ENCODE measurements around the gene POLD2.

POLD2 gene

DNA sequence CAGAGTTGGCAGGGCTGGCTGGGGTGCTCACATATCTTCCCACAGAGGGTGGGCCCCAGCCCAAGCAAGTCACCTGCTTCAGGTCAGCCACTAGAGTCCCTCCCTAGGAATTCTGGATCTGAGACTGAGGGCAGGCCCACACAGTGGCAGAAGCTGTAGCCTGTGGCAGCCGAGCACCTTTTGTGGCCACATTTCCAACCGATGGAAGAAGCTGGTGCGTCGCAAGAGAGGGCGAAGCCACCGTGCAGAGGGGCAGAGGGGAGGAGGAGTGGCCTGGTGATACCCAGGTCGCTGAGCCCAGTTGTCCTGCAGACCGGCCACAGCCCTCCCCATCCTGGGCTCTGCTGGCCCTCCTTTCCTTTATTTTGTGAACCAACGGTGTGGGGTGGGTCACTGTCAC, 46.3 kb downstream of the POLD2 start:
- Histone ChIP-seq H3K4me2 (ENCODE audit: low read length) (no peak overlapping the region), H3K4me1 (ENCODE audit: control insufficient read depth, low read length) (peaks cover 37% of the 10 kb centered on the region), H3F3A (ENCODE audit: control insufficient read depth, insufficient read depth) (0 out of 2 replicates have a peak, but pooled peaks cover 2% of the 10 kb centered on the region)

DNA sequence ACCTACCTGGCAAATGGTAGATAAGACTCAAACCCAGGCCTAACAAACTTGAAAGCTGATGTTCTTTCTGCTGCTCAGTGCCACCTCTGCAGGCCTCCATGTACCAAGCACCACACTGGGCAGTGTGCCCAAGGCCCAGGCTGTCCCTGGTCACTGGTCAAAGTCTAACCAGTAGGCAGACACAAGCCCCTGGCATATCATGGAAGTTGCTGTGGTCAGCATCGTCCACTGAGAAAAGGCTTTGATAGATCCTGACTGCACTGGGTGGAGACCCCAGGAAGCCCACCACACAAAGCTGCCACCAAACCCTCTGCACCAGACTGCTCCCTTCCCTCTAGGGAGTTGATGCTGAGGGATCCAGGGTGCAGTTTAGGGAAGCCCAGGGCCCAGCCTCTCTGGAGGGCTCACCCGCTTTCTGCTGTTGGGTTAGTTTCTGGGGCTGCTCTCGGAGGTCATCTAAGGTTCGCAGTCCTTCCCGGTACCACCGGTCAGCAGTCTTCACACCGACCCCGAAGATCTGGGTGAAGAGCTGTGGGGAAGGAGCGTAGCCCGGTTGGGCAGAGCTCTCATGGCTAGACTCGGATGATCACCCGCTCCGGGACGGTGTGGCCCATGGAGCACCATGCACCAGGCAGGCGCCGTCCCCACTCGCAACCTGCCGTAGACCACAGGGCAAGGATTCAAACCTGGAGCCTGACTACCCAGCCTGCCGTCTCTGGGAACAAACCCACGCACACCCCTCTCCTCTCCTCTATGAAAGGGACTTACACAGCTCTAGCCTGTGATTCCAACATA, 47.0 kb downstream of the POLD2 start:
- Histone ChIP-seq H3K27ac (ENCODE audit: low read depth, low read length) (no peak overlapping the region), H4K20me1 (ENCODE audit: control insufficient read depth, insufficient read depth, low read depth, low read length) (no peaks in the 10 kb centered on the region), H3K4me3 (ENCODE audit: low read length) (no peak overlapping the region), H3K36me3 (ENCODE audit: control insufficient read depth, low read length) (peaks cover 96% of the 10 kb centered on the region), H3K9me3 (ENCODE audit: control insufficient read depth, insufficient read depth, low read length) (no peaks in the 10 kb centered on the region), H3K79me2 (ENCODE audit: control insufficient read depth, low read length) (peaks cover 17% of the 10 kb centered on the region), H3F3A (ENCODE audit: control insufficient read depth, insufficient read depth) (no peaks in the 10 kb centered on the region), H3K9me2 (replicated peaks; ENCODE audit: control insufficient read depth, low read length) (no peaks in the 10 kb centered on the region), H3K27me3 (ENCODE audit: control insufficient read depth, low read length) (no peaks in the 10 kb centered on the region), H3K4me2 (ENCODE audit: low read length) (no peak overlapping the region), H3K4me1 (ENCODE audit: control insufficient read depth, low read length) (peaks cover 35% of the 10 kb centered on the region)
- no peak for TF ChIP-seq EZH2phosphoT487 (IDR thresholded peaks at IDR 0.05; ENCODE audit: borderline replicate concordance, low read length)
- TF ChIP-seq, protein P1, sequence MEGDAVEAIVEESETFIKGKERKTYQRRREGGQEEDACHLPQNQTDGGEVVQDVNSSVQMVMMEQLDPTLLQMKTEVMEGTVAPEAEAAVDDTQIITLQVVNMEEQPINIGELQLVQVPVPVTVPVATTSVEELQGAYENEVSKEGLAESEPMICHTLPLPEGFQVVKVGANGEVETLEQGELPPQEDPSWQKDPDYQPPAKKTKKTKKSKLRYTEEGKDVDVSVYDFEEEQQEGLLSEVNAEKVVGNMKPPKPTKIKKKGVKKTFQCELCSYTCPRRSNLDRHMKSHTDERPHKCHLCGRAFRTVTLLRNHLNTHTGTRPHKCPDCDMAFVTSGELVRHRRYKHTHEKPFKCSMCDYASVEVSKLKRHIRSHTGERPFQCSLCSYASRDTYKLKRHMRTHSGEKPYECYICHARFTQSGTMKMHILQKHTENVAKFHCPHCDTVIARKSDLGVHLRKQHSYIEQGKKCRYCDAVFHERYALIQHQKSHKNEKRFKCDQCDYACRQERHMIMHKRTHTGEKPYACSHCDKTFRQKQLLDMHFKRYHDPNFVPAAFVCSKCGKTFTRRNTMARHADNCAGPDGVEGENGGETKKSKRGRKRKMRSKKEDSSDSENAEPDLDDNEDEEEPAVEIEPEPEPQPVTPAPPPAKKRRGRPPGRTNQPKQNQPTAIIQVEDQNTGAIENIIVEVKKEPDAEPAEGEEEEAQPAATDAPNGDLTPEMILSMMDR (IDR thresholded peaks at IDR 0.05; ENCODE audit: low read depth, low read length, poor library complexity, severe bottlenecking), result no peak

More for the DNA sequence above, 46.3 kb downstream of the POLD2 start:
- H3K4me3 ChIP-seq (ENCODE audit: low read length), result no peak overlapping the region
- H3K9me2 ChIP-seq (replicated peaks; ENCODE audit: control insufficient read depth, low read length), result no peaks in the 10 kb centered on the region
- no peaks in the 10 kb centered on the region for H3K9me3 ChIP-seq (ENCODE audit: control insufficient read depth, insufficient read depth, low read length)
- no peaks in the 10 kb centered on the region for H4K20me1 ChIP-seq (ENCODE audit: control insufficient read depth, insufficient read depth, low read depth, low read length)
- no peak for TF ChIP-seq EZH2phosphoT487 (IDR thresholded peaks at IDR 0.05; ENCODE audit: borderline replicate concordance, low read length)
- TF ChIP-seq, protein P1 (IDR thresholded peaks at IDR 0.05; ENCODE audit: low read depth, low read length, poor library complexity, severe bottlenecking), result no peak
- peaks cover 25% of the 10 kb centered on the region for H3K79me2 ChIP-seq (ENCODE audit: control insufficient read depth, low read length)
- no peak overlapping the region for H3K27ac ChIP-seq (ENCODE audit: low read depth, low read length)
- peaks cover 96% of the 10 kb centered on the region for H3K36me3 ChIP-seq (ENCODE audit: control insufficient read depth, low read length)
- H3K27me3 ChIP-seq (ENCODE audit: control insufficient read depth, low read length), result no peaks in the 10 kb centered on the region

DNA sequence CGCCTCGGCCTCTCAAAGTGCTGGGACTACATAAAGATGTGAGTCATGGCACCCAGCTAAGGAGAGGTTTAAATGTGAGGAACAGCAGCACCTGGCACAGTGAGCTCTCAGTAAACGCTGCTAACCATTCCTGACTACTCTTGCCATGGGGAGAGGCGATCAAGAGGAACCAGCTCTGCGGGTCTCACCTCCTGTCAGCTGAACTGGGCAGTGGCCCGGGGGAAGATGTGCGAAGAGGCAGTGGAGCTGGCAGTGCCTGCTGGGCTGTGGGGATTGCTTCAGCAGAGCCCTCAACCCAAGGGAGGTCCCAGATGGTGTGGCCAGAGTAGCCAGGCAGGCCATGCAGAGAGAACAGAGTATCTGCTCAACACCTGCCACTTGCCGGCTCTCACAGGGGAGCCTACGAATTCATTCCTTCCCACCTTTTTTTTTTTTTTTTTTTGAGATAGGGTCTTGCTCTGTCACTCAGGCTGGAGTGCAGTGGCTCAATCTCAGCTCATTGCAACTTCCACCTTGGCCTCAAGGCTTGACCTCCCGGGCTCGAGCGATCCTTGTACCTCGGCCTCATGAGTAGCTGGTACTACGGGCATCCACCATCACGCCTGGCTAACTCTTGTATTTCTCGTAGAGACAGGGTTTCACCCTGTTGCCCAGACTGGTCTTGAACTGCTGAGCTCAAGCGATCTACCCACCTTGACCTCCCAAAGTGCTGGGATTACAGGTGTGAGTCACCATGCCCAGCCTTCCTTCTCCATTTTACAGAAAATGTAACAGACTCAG, 47.9 kb downstream of the POLD2 start:
- Histone ChIP-seq H3K79me2 (ENCODE audit: control insufficient read depth, low read length) (peaks cover 9% of the 10 kb centered on the region), H3K36me3 (ENCODE audit: control insufficient read depth, low read length) (peaks cover 88% of the 10 kb centered on the region), H4K20me1 (ENCODE audit: control insufficient read depth, insufficient read depth, low read depth, low read length) (no peaks in the 10 kb centered on the region), H3K4me2 (ENCODE audit: low read length) (no peak overlapping the region), H3K4me3 (ENCODE audit: low read length) (no peak overlapping the region), H3K9me3 (ENCODE audit: control insufficient read depth, insufficient read depth, low read length) (no peaks in the 10 kb centered on the region), H3F3A (ENCODE audit: control insufficient read depth, insufficient read depth) (peaks cover 2% of the 10 kb centered on the region; the same call in 1 of the 2 replicates), H3K27me3 (ENCODE audit: control insufficient read depth, low read length) (no peaks in the 10 kb centered on the region), H3K27ac (ENCODE audit: low read depth, low read length) (no peak overlapping the region), H3K4me1 (ENCODE audit: control insufficient read depth, low read length) (peaks cover 27% of the 10 kb centered on the region), H3K9me2 (replicated peaks; ENCODE audit: control insufficient read depth, low read length) (no peaks in the 10 kb centered on the region)
- TF ChIP-seq EZH2phosphoT487 (IDR thresholded peaks at IDR 0.05; ENCODE audit: borderline replicate concordance, low read length), result no peak
- TF ChIP-seq, protein P1 (IDR thresholded peaks at IDR 0.05; ENCODE audit: low read depth, low read length, poor library complexity, severe bottlenecking), result no peak

All from DOHH2 (cell line).